Endodermal cell (in vitro differentiated cells): ENCODE measurements around the gene GRAMD2B. TPM values are rescaled to one million over a fixed set of nuclear protein-coding genes. Genes with fewer than 3 reads are reported as not detected.
A peak's percentile ranks its signal among the peaks of the same experiment; 100 is the strongest.

Experiments
- DNase-seq: peaks from one replicate; pipeline ENCODE4 v3.0.0-alpha.2; 2017
- H3K27ac ChIP-seq: 2 replicates; pipeline ENCODE4 v1.5.1; 2013; ENCODE audit warnings: mild to moderate bottlenecking, low read depth, low read length, moderate library complexity
- H3K27me3 ChIP-seq: 2 replicates; pipeline ENCODE4 v1.6.1; 2013; ENCODE audit warnings: mild to moderate bottlenecking, low read length, moderate library complexity; ENCODE audit not compliant: insufficient read depth, control insufficient read depth, poor library complexity, severe bottlenecking
- H3K36me3 ChIP-seq: 2 replicates; pipeline ENCODE4 v1.7.0; 2013; ENCODE audit warnings: mild to moderate bottlenecking, low read length, moderate library complexity; ENCODE audit not compliant: control insufficient read depth, insufficient read depth
- H3K4me1 ChIP-seq: one replicate; pipeline ENCODE4 v1.7.0; 2013; ENCODE audit warnings: low read length; ENCODE audit not compliant: control insufficient read depth, insufficient read depth
- H3K4me3 ChIP-seq: 2 replicates; pipeline ENCODE4 v1.5.1; 2013; ENCODE audit warnings: mild to moderate bottlenecking, low read length, moderate library complexity
- H3K9ac ChIP-seq: 2 replicates; pipeline ENCODE4 v1.6.1; 2013; ENCODE audit warnings: mild to moderate bottlenecking, low read length, moderate library complexity; ENCODE audit not compliant: poor library complexity, severe bottlenecking; ENCODE audit errors: extremely low read depth
- H3K9me3 ChIP-seq: 2 replicates; pipeline ENCODE4 v1.6.1; 2013; ENCODE audit warnings: mild to moderate bottlenecking, low read length, moderate library complexity; ENCODE audit not compliant: control insufficient read depth
- H3K27ac Mint-ChIP-seq: 2 replicates; pipeline ENCODE4 v1.8.0; 2020; ENCODE audit warnings: mixed read lengths
- H3K27me3 Mint-ChIP-seq: 2 replicates; pipeline ENCODE4 v1.8.0; 2021; ENCODE audit warnings: mild to moderate bottlenecking, mixed read lengths; ENCODE audit not compliant: insufficient read depth
- H3K36me3 Mint-ChIP-seq: 2 replicates; pipeline ENCODE4 v1.8.0; 2020; ENCODE audit warnings: low read depth, mixed read lengths
- H3K4me1 Mint-ChIP-seq: 2 replicates; pipeline ENCODE4 v1.8.0; 2020; ENCODE audit warnings: mixed read lengths
- H3K4me3 Mint-ChIP-seq: 2 replicates; pipeline ENCODE4 v1.8.0; 2020; ENCODE audit warnings: mild to moderate bottlenecking, moderate library complexity, mixed read lengths
- H3K9me3 Mint-ChIP-seq: 2 replicates; pipeline ENCODE4 v1.8.0; 2020; ENCODE audit warnings: mild to moderate bottlenecking, mixed read lengths
- CTCF ChIP-seq: fragments of 200-600 bp; sonication (generic); conservative IDR thresholded peaks from 2 replicates; pipeline ENCODE4 v1.5.0; 2021; ENCODE audit warnings: antibody characterized with exemption, mild to moderate bottlenecking
- WGBS, 2 experiments: methylation state at CpG; one replicate each; pipeline versions ENCODE4 v1.1.5 to v1.1.7; 2013; ENCODE audit warnings: missing lambda C conversion rate in 2 of 2, mixed read lengths in 1 of 2; ENCODE audit not compliant: insufficient coverage in 1 of 2, insufficient read length in 1 of 2; 5-methylcytosine and 5-hydroxymethylcytosine counted together
- total RNA-seq, 2 donors: library from RNA; stranded (reverse); fragmentation: NEBNext Ultra II Directional in 1 of 2; extraction: Animal tissue kit (Norgen Biotek cat#: 25700) in 1 of 2; gene quantifications; 2 replicates in 1 of 2; 3 replicates in 1 of 2; pipeline ENCODE4 v1.2.1, GENCODE V29; 2021

The GRAMD2B gene
- total RNA-seq, 2 donors from 2014 or later: 8.4 to 11.1 TPM

GRCh38 chr5:126531543-126532120 is 108.4 kb downstream of the GRAMD2B start:
- Histone ChIP-seq H3K36me3 (no peaks in the 10 kb centered on the region), H3K4me3 (no peak overlapping the region), H3K4me1 (no peaks in the 10 kb centered on the region), H3K27ac (peak overlapping the region; percentile 60), H3K9ac (no peak overlapping the region), H3K9me3 (peaks cover 6% of the 10 kb centered on the region), H3K27me3 (no peaks in the 10 kb centered on the region)
- peaks cover 5% of the 10 kb centered on the region for H3K9me3 Mint-ChIP-seq
- no peak overlapping the region for H3K27ac Mint-ChIP-seq
- no peak for DNase-seq
- WGBS, 2 experiments: 85 to 86% methylated on average over 4 of the region's 4 CpGs
- no peak overlapping the region for H3K4me3 Mint-ChIP-seq
- no peaks in the 10 kb centered on the region for H3K36me3 Mint-ChIP-seq
- TF ChIP-seq CTCF: no peak
- no peaks in the 10 kb centered on the region for H3K4me1 Mint-ChIP-seq
- H3K27me3 Mint-ChIP-seq: no peaks in the 10 kb centered on the region

- Histone ChIP-seq H3K4me3 (no peak overlapping the region), H3K4me1 (no peaks in the 10 kb centered on the region), H3K27me3 (no peaks in the 10 kb centered on the region), H3K36me3 (no peaks in the 10 kb centered on the region), H3K9ac (no peak overlapping the region), H3K9me3 (no peaks in the 10 kb centered on the region), H3K27ac (no peak overlapping the region)
- peaks cover 2% of the 10 kb centered on the region for H3K4me1 Mint-ChIP-seq
- WGBS, 2 experiments: 96 to 100% methylated on average over 1 of the region's 1 CpG
- no peak overlapping the region for H3K27ac Mint-ChIP-seq
- no peak overlapping the region for H3K4me3 Mint-ChIP-seq
- peaks cover 5% of the 10 kb centered on the region for H3K9me3 Mint-ChIP-seq
- DNase-seq: no peak
- no peaks in the 10 kb centered on the region for H3K27me3 Mint-ChIP-seq
- no peak for TF ChIP-seq CTCF
- no peaks in the 10 kb centered on the region for H3K36me3 Mint-ChIP-seq
These were observed 111.3 kb downstream of the GRAMD2B start for GRCh38 chr5:126534553-126534952.

- H3K9ac ChIP-seq: no peak overlapping the region
- Mint-ChIP-seq H3K9me3 (peaks cover 5% of the 10 kb centered on the region), H3K4me3 (no peak overlapping the region), H3K4me1 (peaks cover 2% of the 10 kb centered on the region), H3K36me3 (no peaks in the 10 kb centered on the region), H3K27me3 (no peaks in the 10 kb centered on the region), H3K27ac (no peak overlapping the region)
- H3K4me1 ChIP-seq: no peaks in the 10 kb centered on the region
- H3K27ac ChIP-seq: no peak overlapping the region
- 88 to 94% methylated on average over 1 to 4 of the region's 4 CpGs for WGBS, 2 experiments
- no peak overlapping the region for H3K4me3 ChIP-seq
- H3K36me3 ChIP-seq: no peaks in the 10 kb centered on the region
- H3K27me3 ChIP-seq: no peaks in the 10 kb centered on the region
- no peak for TF ChIP-seq CTCF
- DNase-seq: no peak
- H3K9me3 ChIP-seq: no peaks in the 10 kb centered on the region
These were observed 112.8 kb downstream of the GRAMD2B start for GRCh38 chr5:126535856-126536545.
